HG02970 (cell line): ENCODE data around the gene UMODL1.

ENCODE experiments used
- ATAC-seq: cut with Tn5 transposase; IDR thresholded peaks from one replicate; pipeline ENCODE4 v1.9.1; 2021; ENCODE audit warnings: mild to moderate bottlenecking, moderate library complexity, moderate number of reproducible peaks; ENCODE audit not compliant: unreplicated experiment, low FRiP score

Gene UMODL1

DNA sequence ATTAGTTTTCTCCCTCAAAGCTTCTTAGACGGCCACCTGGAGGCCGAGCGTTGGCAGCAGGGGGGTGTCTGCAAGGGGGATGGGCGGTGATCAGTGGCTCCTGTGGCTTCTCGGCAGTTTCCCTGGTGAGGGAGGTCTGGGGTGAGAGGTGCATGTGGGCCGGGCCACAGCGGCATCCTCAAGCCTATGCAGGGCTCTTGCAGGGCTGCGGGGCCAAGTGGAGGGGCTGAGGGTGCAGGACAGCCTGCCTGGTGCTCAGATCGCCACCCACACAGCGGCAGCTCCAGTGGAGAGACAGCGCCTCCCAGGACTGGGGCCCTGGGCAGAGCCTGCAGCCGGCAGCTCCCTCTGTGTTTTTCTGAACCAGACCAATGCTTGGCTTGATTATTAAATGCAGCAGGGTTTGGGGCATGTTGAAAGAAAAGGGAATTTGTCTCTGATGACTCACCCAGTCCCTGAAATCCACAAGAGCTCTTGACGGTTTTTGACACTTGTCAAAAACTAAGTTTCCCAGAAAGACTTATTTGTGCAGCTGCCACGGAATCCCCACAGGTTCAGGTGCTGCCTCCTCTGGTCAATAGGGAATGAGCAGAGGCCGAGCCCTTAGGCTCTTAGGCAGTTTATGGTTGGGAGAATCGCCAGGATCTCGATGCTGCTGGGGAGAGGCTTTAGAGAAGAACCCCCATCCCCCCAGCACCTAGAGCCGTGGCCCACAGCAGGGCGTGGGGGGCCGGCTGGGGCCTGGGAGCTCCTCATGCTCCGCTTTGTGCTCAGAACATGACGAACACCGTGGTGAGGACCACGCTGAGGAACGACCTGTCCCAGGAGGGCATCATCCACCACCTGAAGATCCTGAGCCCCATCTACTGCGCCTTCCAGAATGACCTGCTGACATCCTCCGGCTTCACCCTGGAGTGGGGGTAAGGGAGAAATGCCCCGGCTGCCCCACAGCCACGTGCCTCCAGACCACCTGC lies 54.7 kb downstream of the UMODL1 start:
- no peak for ATAC-seq

DNA sequence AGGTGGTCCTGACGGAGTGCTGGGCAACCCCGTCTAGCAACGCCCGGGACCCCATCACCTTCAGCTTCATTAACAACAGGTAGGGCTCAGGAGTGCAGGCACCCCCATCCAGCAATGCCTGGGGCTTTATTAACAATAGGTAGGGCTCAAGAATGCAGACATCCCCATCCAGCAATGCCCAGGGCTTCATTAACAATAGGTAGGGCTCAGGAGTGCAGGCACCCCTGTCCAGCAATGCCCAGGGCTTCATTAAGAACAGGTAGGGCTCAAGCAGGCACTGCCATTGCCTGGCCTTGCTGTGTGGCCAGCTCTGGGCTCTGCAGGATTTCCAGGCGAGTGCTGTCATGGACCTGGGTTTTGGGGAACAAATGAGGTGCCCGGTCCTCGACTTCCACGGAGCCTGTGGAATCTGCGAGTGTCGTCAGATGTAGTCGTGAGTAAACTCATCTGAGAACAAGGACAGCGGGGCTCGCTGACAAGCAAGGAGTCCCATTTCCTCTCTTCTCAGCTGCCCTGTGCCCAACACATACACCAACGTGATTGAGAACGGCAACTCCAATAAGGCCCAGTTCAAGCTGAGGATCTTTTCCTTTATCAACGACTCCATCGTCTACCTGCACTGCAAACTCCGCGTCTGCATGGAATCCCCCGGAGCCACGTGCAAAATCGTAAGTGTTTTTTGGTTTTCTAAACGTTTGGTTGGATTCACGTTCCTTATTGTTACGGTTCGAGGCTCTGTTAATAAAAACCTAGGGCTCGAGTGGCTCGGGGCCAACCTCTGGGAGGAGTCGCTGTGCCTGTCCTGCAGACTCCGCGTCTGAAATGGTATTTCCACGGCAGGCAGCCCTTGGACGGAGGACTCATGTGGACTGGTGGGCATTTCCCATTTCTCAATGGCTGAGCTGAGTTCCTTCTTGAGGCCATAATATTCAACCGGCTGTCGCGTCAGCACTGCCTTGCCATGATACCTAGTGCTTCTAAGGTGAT lies 56.3 kb downstream of the UMODL1 start:
- no peak for ATAC-seq

DNA sequence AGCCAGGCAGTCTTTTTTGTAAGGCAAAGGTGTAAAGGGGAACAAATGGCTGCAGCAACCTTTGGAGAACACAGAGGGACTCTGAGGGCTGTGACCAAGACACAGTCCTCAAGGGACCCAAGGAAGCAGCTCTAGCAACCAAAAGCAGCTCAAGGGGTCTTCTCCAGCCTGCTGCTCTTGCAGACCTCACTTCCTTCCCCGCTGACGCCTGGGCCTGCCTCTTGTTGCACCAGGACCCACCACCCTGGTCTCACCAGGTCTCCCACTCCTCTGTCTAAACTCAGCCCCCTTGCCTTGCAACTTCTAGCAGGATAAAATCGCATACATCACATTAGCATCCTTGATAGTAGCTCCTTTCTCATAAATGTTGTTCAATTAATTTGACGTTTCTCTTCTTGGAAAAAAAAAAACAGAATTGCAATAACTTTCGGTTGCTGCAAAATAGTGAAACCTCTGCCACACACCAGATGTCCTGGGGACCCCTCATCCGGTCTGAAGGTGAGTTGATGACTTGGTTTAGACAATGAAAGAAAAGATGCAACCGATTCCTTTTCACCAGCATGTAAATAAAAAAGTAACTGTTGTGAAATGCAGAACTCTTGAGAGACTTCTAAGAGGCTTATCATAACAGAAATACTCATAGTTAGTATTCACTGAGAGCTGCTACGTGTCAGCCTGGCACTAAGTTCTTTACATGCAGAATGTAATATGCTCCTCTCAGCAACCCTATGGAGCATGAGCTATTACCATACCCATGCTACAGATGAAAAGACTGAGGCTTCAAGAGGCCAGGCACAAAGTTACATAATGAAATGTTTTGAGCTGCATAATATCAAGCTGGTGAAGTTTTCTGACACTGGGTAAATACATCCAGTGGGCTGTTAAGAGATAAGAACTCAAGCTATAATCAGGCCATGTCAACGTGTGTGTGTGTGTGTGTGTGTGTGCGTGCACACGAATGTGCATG lies 58.5 kb downstream of the UMODL1 start:
- ATAC-seq: no peak

DNA sequence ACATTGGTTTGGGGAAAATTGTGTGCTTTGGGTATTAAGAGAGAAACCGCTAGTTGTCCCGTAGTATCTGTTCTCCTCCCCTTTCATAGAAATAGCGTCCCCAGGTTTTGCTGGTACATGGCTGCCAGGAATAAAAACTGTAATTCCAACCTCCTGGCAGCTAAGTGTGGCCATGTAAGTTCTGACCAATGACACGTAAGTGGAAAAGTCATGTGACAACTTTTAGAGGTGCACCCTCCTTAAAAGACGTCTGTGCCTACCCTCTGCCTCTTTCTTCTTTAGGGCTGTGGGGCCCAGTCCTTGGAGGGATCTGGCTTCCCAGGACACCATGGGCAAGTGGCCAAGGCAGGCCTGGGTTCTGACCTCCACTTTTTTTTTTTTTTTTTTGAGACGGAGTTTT lies 59.3 kb downstream of the UMODL1 start:
- ATAC-seq: no peak

DNA sequence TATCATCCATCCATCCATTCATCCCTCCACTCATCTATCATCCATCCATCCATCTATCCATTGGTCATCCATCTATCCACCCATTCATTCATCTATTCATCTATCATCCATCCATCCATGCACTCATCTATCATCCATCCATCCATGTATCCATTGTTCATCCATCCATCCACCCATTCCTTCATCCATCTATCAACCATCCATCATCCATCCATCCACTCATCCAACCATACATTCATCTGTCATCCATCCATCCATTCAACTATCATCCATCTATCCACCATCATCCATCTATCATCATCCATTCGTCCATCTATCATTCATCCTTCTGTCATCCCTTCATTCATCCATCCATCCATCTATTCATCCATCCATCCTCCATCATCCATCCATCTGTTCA lies 61.1 kb downstream of the UMODL1 start:
- ATAC-seq: no peak

DNA sequence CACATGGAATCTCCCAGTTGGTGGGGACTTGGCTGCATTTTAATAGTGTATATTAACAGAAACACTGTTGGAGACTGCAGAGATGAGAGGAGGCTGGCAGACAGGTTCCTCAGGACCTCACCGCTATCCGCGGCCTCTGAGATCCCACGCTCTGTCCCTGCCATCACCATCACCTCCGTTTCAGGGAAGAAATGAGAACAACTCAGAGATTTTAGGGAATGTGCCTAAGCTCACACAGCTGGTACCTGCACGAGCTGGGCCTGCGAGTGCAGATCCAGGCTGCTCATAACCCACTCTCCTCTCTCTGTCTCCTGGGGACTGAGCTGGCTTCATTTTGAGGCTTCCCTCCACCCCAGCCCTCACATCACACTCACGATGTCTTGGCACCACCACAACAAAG lies 62.0 kb downstream of the UMODL1 start:
- ATAC-seq: no peak

DNA sequence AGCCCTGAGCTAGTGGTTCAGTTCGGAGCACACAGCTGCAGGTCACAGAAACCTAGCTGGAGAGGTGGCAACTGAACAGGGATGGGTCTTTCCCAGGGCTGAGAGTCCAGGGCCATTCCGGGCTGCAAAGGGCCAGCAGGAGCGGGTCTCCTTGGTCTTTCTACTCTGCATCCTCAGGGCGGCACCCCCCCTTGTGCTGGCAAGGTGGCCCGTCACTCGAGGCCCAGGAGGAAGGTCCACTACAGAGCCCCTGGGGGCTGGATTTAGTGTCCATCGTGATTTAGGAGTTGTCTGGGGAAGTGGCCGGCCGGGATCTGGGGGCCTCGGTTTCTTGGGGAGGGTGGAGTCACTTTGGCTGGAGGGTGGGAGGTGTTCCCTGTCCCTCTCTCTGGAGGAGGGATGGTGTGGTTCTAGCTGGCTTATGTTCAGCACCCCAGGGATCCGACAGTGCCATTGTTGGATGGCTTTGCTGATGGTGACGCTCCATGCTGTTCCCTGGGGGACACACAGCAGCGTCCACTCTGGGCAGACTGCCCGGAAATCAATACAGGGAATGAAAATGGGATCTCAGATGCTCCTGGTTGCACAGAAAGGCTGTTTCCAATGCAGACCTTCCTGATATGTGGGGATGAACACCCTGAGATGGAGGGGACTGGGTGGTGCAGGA lies 64.4 kb downstream of the UMODL1 start:
- no peak for ATAC-seq

DNA sequence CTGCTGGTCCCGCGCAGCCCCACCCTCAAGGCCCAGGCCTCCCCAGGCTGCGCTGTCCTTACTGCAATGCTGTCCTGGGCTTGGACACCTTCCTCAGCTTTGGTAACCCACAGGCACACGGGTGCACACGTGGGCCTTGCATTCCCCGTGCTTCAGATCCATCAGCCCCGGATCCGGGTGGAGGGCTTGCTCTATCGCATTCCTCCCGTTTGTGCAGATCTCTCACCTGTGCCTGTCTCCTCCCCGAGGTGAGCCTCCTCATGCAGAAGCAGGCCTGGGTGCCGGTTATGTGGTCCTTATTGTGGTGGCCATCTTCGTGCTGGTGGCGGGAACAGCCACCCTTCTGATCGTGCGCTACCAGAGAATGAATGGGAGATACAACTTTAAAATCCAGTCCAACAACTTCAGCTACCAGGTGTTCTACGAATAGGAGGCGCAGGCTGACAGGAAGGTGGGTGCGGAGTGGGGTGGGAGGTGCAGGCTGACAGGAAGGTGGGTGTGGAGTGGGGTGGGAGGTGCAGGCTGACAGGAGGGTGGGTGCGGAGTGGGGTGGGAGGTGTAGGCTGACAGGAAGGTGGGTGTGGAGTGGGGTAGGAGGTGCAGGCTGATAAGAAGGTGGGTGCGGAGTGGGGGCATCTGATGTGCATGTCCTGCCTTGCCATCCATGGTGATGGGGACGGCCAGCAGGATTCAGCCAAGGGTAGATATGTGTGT lies 66.2 kb downstream of the UMODL1 start:
- ATAC-seq: no peak

DNA sequence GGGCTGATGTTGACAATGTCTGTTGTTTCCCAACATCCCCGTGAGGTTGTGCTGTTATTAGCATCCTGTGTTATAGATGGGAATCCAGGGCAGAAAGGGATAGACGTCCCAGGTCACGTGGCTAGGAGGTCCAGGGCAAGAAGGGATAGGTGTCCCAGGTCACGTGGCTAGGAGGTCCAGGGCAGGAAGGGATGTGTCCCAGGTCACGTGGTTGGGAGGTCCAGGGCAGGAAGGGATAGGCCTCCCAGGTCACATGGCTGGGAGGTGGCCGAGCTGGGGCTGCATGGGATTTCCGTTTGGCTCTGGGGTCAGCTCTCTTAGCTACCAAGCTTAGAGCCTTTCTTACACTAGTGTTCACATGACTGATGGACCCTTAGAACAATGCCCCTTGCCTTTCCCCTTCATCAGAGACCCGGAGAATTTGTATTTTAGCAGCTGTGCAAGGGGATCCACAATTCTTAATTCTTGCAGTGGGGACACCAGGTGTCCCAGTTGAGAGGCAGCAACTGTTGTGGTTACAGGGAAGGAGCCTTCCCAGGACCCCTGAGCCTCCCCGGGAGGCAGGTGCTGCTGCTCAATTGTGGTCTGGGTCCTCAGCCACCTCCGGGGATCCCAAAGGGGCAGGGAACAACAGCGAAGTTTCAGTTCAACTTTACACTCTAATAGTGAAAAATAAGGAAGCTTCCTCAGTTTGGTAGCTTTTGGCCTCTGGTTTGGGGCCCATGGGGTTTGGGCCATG lies 69.2 kb downstream of the UMODL1 start:
- ATAC-seq: no peak

DNA sequence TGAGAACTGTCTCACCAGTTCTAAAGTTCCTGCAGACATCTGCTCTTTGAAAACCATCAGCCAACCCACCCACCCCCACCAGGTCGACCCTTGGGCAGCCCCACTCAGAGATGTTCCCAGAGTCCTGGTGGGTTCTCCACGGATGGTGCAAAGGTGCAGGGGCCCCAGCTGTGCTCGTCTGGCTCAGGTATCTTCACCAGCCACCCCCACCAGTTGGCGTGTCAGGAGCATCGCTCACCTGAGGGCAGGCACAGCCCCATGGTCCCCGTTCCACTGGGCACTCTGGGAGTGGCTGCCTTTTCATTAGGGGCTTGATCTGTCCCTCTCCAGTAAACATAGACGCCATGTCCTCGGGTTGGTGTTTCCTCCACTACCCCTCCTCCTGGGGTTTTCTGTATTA lies 70.5 kb downstream of the UMODL1 start:
- ATAC-seq: no peak

DNA sequence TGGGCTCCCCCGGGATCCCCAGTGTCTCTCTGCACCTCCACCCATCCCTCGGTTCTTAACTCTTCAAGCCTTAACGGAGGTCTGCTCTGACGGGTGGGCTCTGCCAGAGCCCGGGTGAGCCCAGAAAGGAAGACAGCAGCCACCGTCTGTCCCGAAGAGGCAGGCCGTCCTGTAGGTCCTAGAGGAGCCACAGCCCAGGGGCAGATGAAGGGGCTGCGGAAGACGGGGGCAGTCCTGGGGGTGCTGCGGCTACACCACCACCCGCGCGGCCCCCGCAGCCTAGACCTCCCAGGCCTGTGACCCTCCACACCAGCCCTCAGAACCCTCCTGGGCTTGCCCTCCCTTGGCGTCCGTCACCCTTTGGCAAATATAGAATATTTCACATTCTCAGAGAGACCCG lies 71.0 kb downstream of the UMODL1 start:
- ATAC-seq: no peak

DNA sequence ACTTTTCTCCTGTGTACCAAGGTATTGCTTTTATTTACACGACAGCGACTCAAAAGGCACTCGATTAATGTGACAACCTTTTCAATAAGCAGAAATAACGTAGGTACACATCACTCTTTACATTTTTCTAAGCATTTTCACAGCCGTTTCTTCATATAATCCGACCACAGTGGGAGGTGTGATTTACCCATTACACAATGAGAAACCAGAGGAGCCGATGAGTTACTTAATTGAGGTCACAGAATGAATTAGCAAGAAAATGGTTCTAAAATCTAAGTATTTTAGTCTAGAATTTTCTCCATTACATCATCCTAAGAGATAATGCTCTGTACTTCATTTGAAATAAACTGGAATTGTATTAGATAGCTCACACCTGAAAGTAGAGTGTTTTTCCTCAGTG lies 71.5 kb downstream of the UMODL1 start:
- no peak for ATAC-seq

DNA sequence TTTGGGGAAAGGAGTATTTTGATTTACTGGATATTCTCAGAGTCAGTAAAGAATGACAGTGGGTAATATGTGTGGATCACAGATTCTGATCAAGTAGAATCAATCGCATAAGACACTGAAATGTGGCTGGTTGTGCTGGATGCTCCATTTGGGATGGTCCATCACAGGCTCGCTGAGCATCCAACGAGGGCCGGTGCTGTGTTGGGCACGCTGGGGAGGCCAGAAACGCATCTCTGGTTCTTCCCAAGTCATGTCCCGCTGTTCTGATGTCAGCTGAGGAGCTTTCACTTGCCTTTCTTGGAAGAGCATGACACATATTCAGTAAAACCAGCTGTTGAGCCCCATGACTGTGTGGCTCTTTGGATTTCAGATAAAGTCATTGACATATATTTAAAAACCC lies 72.0 kb downstream of the UMODL1 start:
- ATAC-seq: no peak

DNA sequence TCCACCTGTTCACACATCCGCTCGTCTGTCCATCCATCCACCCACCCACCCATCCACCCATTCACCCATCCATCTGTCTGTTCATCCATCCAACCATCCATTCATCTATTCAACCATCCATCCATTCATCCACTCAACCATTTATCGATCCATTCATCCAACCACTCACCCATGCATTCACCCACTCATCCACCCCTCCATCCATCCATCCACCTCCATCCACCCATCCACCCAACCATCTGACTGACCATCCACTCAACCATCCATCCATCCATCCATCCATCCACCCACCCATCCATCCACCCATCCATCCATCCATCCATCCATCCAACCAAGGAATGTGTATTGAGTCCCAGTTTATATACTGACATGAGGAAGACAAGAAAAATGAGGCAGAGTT lies 73.1 kb downstream of the UMODL1 start:
- no peak for ATAC-seq

DNA sequence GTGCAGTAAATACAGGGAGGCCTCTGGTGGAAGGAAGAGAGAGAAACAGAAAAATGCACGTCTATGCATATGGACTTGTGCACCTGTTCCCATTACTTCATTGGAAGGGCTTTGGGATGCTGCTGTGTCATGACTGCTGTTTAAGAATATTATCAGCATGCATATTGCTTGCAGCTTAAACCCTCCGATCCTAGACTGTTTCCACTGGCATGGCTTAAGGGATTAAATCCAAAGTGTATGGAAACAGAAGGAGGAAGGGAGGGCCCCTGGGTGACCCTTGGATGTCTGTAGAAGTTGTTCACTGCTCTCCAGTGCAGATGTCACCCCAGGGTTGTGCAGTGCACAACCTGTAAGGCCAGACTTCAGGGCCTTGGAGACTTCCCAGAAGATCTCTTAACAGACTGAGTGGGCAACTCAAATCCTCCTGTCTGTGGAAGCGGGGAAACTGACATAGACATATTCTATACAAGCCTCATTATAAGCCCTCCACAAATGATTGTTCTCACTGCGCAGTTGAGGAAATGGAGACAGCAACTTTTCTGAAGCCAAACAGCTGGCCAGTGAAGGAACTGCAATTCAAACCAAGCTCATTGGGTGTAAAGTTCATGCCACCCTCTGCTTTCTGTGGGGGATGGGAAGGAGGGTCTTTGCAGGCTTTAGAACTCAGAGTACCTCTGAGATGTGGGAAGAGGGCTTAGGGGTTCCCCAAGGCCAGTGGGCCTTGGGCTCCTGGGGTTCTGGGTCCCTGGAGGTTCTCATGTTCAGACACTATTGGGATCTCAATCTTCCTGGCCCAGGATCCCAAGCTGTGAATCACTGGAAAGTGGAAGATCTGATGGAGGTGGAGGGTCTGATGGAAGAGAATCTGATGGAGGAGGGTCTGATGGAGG lies 73.8 kb downstream of the UMODL1 start:
- ATAC-seq: no peak

DNA sequence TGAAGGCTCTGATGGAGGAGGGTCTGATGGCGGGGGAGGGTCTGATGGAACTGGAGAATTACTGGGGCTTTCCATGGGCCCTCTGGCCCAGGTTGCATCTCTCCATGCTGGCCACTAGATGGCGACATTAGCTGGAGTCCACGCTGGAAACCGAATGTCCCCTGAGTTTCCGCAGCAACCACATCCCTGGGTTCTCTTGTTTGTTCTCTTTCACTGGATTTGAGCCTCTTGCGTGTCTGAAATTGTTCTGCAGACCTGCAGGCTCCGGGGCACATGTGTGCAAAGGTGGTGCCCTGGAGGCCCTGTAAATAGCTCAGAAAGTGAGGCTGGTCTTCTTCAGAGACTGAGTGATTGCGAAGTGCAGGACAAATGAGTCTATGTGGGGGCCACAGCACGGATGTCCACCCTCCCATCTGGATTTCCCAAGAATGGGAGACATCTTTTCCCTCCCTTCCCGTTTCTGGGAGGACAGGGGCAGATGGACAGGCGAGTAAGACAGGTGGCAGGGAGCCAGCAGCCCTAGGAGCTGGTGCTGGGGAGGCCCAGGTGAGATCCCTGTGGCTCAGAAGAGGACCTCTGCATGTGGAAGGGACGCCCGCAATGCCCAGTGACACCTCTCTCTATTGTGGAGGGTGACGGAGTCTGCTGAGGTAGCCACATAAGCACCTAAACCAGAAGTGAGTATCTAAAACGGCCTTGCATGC lies 74.6 kb downstream of the UMODL1 start:
- ATAC-seq: no peak
